HFF-Myc (cell line): ENCODE data around the gene ACP7.
A peak's percentile ranks its signal among the peaks of the same experiment; 100 is the strongest.

ENCODE experiments used
- DNase-seq: peaks from one replicate; pipeline ENCODE4 v3.0.0-alpha.2; 2011; ENCODE audit warnings: low read depth; ENCODE audit errors: extremely low read depth
- H3K4me3 ChIP-seq: replicated peaks from 2 replicates; pipeline ENCODE4 v1.5.1; 2011; ENCODE audit warnings: low read depth, mild to moderate bottlenecking, control low read depth, low read length
- CTCF ChIP-seq: IDR thresholded peaks from 2 replicates; pipeline ENCODE4 v1.5.1; 2012; ENCODE audit warnings: mild to moderate bottlenecking, low read depth, low read length, control low read depth; ENCODE audit errors: missing control alignments

ACP7 gene

GRCh38 chr19:39154629-39155100, 70.5 kb downstream of the ACP7 start:
- no peak for TF ChIP-seq CTCF
- DNase-seq, result no peak
- no peak overlapping the region for H3K4me3 ChIP-seq

GRCh38 chr19:39155114-39155700, 71.0 kb downstream of the ACP7 start:
- no peak for TF ChIP-seq CTCF
- H3K4me3 ChIP-seq, result no peak overlapping the region
- no peak for DNase-seq

- no peak for TF ChIP-seq CTCF
- no peak for DNase-seq
- H3K4me3 ChIP-seq, result no peak overlapping the region
These were observed 71.6 kb downstream of the ACP7 start for GRCh38 chr19:39155741-39156140.

GRCh38 chr19:39156326-39157230, 72.4 kb downstream of the ACP7 start:
- peak overlapping the region; percentile 8; the same call in 1 of the 2 replicates for H3K4me3 ChIP-seq
- no peak for TF ChIP-seq CTCF
- DNase-seq, result no peak

DNA sequence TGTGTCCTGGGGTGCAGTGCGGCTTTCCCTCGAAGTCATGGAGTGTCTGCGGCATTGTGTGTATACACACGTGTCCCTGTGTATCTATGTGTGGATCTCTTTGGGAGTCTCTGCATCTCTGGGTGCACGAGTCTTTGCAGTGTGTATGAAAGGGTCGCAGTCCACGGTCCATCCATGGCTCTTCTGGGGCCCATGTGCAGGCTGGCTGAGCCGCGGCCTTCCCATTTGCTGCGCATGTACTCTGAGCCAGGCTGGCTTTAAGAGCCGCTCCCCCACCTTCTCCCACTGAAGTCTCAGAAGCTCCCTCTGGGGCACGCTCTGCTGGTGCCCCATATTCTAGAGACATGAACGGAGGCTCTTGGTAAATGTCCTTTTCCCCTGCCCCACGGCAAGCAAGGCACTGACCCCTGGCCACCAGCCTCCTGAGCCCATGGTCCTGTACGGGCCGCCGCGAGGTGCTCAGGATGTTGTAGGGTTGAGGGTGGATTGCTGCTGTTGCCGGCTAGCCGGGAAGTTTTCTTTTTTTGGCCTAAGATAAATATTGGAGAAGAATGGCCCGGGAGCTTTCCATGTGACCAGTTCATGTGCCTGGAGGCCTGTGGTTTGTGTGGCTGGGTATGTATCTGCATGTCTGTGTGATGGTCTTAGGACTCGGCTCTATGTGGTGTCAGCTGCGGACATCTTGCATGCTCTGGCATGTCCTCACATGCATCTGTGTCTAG, 73.3 kb downstream of the ACP7 start:
- peak overlapping the region; percentile 8; the same call in 1 of the 2 replicates for H3K4me3 ChIP-seq
- DNase-seq, result no peak

More for the DNA sequence above, 73.3 kb downstream of the ACP7 start:
- TF ChIP-seq CTCF, result no peak
